WTC11 (cell line): ENCODE measurements around the gene EFEMP2. TPM values are rescaled to one million over a fixed set of nuclear protein-coding genes. Genes with fewer than 3 reads are reported as not detected.
A peak's percentile ranks its signal among the peaks of the same experiment; 100 is the strongest.

Source experiments
- ATAC-seq: fragments of 200-7000 bp; cut with Tn5 transposase; 2 replicates; pipeline ENCODE4 v1.10.0; 2021; ENCODE audit warnings: mild to moderate bottlenecking, moderate library complexity
- CTCF ChIA-PET: fragments of 300-600 bp; sonication (Branson Sonifier 250); formaldehyde crosslinking; loops from one replicate; lab custom pipeline; 2021; ENCODE audit warnings: antibody characterized with exemption; lab: Charles Lee
- POLR2A ChIA-PET: fragments of 350-600 bp; sonication (Branson Sonifier 250); formaldehyde crosslinking; loops from one replicate; lab custom pipeline; 2021; ENCODE audit warnings: antibody characterized with exemption; lab: Charles Lee
- DNase-seq: peaks from one replicate; pipeline ENCODE4 v3.0.0; 2021; ENCODE audit warnings: low spot score
- H3K27ac Mint-ChIP-seq: 2 replicates; pipeline ENCODE4 v1.8.0; 2021; ENCODE audit warnings: mixed read lengths
- H3K27me3 Mint-ChIP-seq: 2 replicates; pipeline ENCODE4 v1.8.0; 2021; ENCODE audit warnings: low read depth, mild to moderate bottlenecking, moderate library complexity, mixed read lengths
- H3K36me3 Mint-ChIP-seq: 2 replicates; pipeline ENCODE4 v1.8.0; 2021; ENCODE audit warnings: mixed read lengths
- H3K4me1 Mint-ChIP-seq: 2 replicates; pipeline ENCODE4 v1.8.0; 2022; ENCODE audit warnings: mixed read lengths
- H3K4me3 Mint-ChIP-seq: 2 replicates; pipeline ENCODE4 v1.8.0; 2021; ENCODE audit warnings: mild to moderate bottlenecking, moderate library complexity, mixed read lengths
- H3K9me3 Mint-ChIP-seq: 2 replicates; pipeline ENCODE4 v1.8.0; 2021; ENCODE audit warnings: mixed read lengths
- EMX1 ChIP-seq: fragments of 250-450 bp; sonication (Bioruptor Pico); IDR thresholded peaks from 2 replicates; pipeline ENCODE4 v1.8.0; 2021; ENCODE audit warnings: mild to moderate bottlenecking
- FOXK1 ChIP-seq: sonication (generic); formaldehyde crosslinking; IDR thresholded peaks from 2 replicates; pipeline ENCODE4 v1.8.0; 2022; ENCODE audit warnings: mild to moderate bottlenecking, moderate library complexity, missing genetic modification reagents
- GRHL2 ChIP-seq: fragments of 250-450 bp; sonication (Bioruptor Pico); IDR thresholded peaks from 2 replicates; pipeline ENCODE4 v1.8.0; 2022; ENCODE audit warnings: mild to moderate bottlenecking, moderate library complexity; ENCODE audit not compliant: insufficient replicate concordance, severe bottlenecking
- GTF2I ChIP-seq: fragments of 250-450 bp; sonication (Bioruptor Pico); conservative IDR thresholded peaks from 2 replicates; pipeline ENCODE4 v1.4.0; 2021; ENCODE audit warnings: mild to moderate bottlenecking
- HMGA2 ChIP-seq: fragments of 250-450 bp; sonication (Bioruptor Pico); IDR thresholded peaks from 2 replicates; pipeline ENCODE4 v1.4.0; 2021; ENCODE audit warnings: mild to moderate bottlenecking, moderate library complexity
- IRF1 ChIP-seq: sonication (generic); formaldehyde crosslinking; IDR thresholded peaks from 2 replicates; pipeline ENCODE4 v1.8.0; 2023; ENCODE audit warnings: missing genetic modification reagents
- IRF2 ChIP-seq: sonication (generic); formaldehyde crosslinking; IDR thresholded peaks from 2 replicates; pipeline ENCODE4 v1.8.0; 2022; ENCODE audit warnings: low read depth, missing genetic modification reagents, borderline replicate concordance
- KAT7 ChIP-seq: sonication (generic); formaldehyde crosslinking; IDR thresholded peaks from 2 replicates; pipeline ENCODE4 v1.8.1; 2023; ENCODE audit warnings: missing genetic modification reagents, mild to moderate bottlenecking, borderline replicate concordance
- NR2C2 ChIP-seq: sonication (generic); formaldehyde crosslinking; IDR thresholded peaks from 2 replicates; pipeline ENCODE4 v1.8.0; 2022; ENCODE audit warnings: mild to moderate bottlenecking, missing genetic modification reagents
- NR3C1 ChIP-seq: sonication (generic); formaldehyde crosslinking; conservative IDR thresholded peaks from 2 replicates; pipeline ENCODE4 v1.8.1; 2023; ENCODE audit warnings: low read depth, mild to moderate bottlenecking, missing genetic modification reagents
- OVOL2 ChIP-seq: fragments of 250-450 bp; sonication (Bioruptor Pico); IDR thresholded peaks from 2 replicates; pipeline ENCODE4 v1.9.0; 2021; ENCODE audit warnings: mild to moderate bottlenecking, borderline replicate concordance
- RELA ChIP-seq: sonication (generic); formaldehyde crosslinking; IDR thresholded peaks from 2 replicates; pipeline ENCODE4 v1.8.1; 2022; ENCODE audit warnings: missing genetic modification reagents, mild to moderate bottlenecking, borderline replicate concordance
- SMAD4 ChIP-seq: sonication (generic); formaldehyde crosslinking; IDR thresholded peaks from 2 replicates; pipeline ENCODE4 v1.8.0; 2022; ENCODE audit warnings: mild to moderate bottlenecking, missing genetic modification reagents
- TEAD4 ChIP-seq: sonication (generic); formaldehyde crosslinking; IDR thresholded peaks from 2 replicates; pipeline ENCODE4 v1.8.0; 2022; ENCODE audit warnings: mild to moderate bottlenecking, missing genetic modification reagents
- ZBTB43 ChIP-seq: sonication (generic); formaldehyde crosslinking; IDR thresholded peaks from 2 replicates; pipeline ENCODE4 v1.8.1; 2023; ENCODE audit warnings: mild to moderate bottlenecking, missing genetic modification reagents
- ZMAT4 ChIP-seq: fragments of 250-450 bp; sonication (Bioruptor Pico); IDR thresholded peaks from 2 replicates; pipeline ENCODE4 v1.9.0; 2021; ENCODE audit warnings: mild to moderate bottlenecking
- ZNF281 ChIP-seq: sonication (generic); formaldehyde crosslinking; IDR thresholded peaks from 2 replicates; pipeline ENCODE4 v1.8.0; 2023; ENCODE audit warnings: mild to moderate bottlenecking, missing genetic modification reagents
- total RNA-seq: library from RNA; stranded (reverse); gene quantifications from 3 replicates; pipeline ENCODE4 v1.2.3, GENCODE V29; 2021
- TF ChIP-seq, protein P1 (sequence below): fragments of 250-450 bp; sonication (Bioruptor Pico); IDR thresholded peaks from 2 replicates; pipeline ENCODE4 v1.9.0; 2021; ENCODE audit warnings: mild to moderate bottlenecking
- TF ChIP-seq, protein P2 (sequence below): sonication (generic); formaldehyde crosslinking; conservative IDR thresholded peaks from 2 replicates; pipeline ENCODE4 v1.8.1; 2023; ENCODE audit warnings: mild to moderate bottlenecking, low read depth, missing genetic modification reagents, moderate library complexity

The EFEMP2 gene
- total RNA-seq, 1 experiment from 2014 or later = 14.2 TPM

GRCh38 chr11:65857853-65858680 lies 14.5 kb downstream of the EFEMP2 start, which contains the start of gene CFL1 (continued):
- TF ChIP-seq GRHL2 (no peak), HMGA2 (CRISPR knock-in tag) (no peak), KAT7 (no peak), ZNF281 (peak; percentile 73), EMX1 (CRISPR knock-in tag) (no peak), IRF1 (CRISPR knock-in tag) (0 out of 2 replicates have a peak, but pooled peaks have one; percentile 54), IRF2 (no peak), ZMAT4 (CRISPR knock-in tag) (no peak)
- TF ChIP-seq, protein P1, sequence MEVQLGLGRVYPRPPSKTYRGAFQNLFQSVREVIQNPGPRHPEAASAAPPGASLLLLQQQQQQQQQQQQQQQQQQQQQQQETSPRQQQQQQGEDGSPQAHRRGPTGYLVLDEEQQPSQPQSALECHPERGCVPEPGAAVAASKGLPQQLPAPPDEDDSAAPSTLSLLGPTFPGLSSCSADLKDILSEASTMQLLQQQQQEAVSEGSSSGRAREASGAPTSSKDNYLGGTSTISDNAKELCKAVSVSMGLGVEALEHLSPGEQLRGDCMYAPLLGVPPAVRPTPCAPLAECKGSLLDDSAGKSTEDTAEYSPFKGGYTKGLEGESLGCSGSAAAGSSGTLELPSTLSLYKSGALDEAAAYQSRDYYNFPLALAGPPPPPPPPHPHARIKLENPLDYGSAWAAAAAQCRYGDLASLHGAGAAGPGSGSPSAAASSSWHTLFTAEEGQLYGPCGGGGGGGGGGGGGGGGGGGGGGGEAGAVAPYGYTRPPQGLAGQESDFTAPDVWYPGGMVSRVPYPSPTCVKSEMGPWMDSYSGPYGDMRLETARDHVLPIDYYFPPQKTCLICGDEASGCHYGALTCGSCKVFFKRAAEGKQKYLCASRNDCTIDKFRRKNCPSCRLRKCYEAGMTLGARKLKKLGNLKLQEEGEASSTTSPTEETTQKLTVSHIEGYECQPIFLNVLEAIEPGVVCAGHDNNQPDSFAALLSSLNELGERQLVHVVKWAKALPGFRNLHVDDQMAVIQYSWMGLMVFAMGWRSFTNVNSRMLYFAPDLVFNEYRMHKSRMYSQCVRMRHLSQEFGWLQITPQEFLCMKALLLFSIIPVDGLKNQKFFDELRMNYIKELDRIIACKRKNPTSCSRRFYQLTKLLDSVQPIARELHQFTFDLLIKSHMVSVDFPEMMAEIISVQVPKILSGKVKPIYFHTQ = no peak
- TF ChIP-seq, protein P2, sequence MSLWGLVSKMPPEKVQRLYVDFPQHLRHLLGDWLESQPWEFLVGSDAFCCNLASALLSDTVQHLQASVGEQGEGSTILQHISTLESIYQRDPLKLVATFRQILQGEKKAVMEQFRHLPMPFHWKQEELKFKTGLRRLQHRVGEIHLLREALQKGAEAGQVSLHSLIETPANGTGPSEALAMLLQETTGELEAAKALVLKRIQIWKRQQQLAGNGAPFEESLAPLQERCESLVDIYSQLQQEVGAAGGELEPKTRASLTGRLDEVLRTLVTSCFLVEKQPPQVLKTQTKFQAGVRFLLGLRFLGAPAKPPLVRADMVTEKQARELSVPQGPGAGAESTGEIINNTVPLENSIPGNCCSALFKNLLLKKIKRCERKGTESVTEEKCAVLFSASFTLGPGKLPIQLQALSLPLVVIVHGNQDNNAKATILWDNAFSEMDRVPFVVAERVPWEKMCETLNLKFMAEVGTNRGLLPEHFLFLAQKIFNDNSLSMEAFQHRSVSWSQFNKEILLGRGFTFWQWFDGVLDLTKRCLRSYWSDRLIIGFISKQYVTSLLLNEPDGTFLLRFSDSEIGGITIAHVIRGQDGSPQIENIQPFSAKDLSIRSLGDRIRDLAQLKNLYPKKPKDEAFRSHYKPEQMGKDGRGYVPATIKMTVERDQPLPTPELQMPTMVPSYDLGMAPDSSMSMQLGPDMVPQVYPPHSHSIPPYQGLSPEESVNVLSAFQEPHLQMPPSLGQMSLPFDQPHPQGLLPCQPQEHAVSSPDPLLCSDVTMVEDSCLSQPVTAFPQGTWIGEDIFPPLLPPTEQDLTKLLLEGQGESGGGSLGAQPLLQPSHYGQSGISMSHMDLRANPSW (CRISPR knock-in tag) = no peak

- Mint-ChIP-seq H3K4me1 (peaks cover 21% of the 10 kb centered on the region), H3K36me3 (peaks cover 39% of the 10 kb centered on the region), H3K27me3 (no peaks in the 10 kb centered on the region), H3K4me3 (peak overlapping the region; percentile 91), H3K27ac (no peak overlapping the region), H3K9me3 (no peaks in the 10 kb centered on the region)
- ATAC-seq = no peak
- ChIA-PET POLR2A (interaction anchor here (0.9 to 4.2 kb wide), 5 partner anchors 14 to 146 kb away, joined by 3 to 90 read pairs (median 18); partner anchors contain the start of genes CCDC85B, EFEMP2, FIBP and KAT5), CTCF (interaction anchor here (1.0 to 16.6 kb wide), 4 partner anchors 13 to 188 kb away, joined by 4 to 539 read pairs (median 64); partner anchors contain the start of genes AP5B1, CCDC85B, EFEMP2 and FIBP)
- no peak for DNase-seq
- TF ChIP-seq RELA = no peak
- TF ChIP-seq TEAD4 = 0 out of 2 replicates have a peak, but pooled peaks have one; percentile 32
- no peak for TF ChIP-seq NR2C2 (CRISPR knock-in tag)
- no peak for TF ChIP-seq FOXK1
- TF ChIP-seq OVOL2 (CRISPR knock-in tag) = no peak
- peak; percentile 59; the same call in 1 of the 2 replicates for TF ChIP-seq SMAD4 (CRISPR knock-in tag)
- TF ChIP-seq NR3C1 (CRISPR knock-in tag) = 0 out of 2 replicates have a peak, but pooled peaks have one; percentile 69
- TF ChIP-seq GTF2I = no peak
- 0 out of 2 replicates have a peak, but pooled peaks have one; percentile 1 for TF ChIP-seq IRF1 (CRISPR knock-in tag)
- 0 out of 2 replicates have a peak, but pooled peaks have one; percentile 19 for TF ChIP-seq EMX1 (CRISPR knock-in tag)
- no peak for TF ChIP-seq ZBTB43 (CRISPR knock-in tag)
- 0 out of 2 replicates have a peak, but pooled peaks have one; percentile 38 for TF ChIP-seq ZNF281
Measured at GRCh38 chr11:65857500-65857852, 15.1 kb downstream of the EFEMP2 start.
